HEK293 (cell line): Measurements from ENCODE around the gene P2RX1.

ENCODE experiments used
- CTCF ChIA-PET: fragments of 350-600 bp; formaldehyde crosslinking; extraction: SDS; loops from one replicate; lab custom pipeline; 2021; ENCODE audit warnings: antibody characterized with exemption; lab: Yijun Ruan, JAX
- POLR2A ChIA-PET: fragments of 300-600 bp; formaldehyde crosslinking; extraction: SDS; loops from one replicate; lab custom pipeline; 2020; ENCODE audit warnings: antibody characterized with exemption, inconsistent platforms; lab: Yijun Ruan, JAX
- H3K27ac ChIP-seq: fragments of 200-500 bp; sonication (Bioruptor generic); 2 replicates; pipeline ENCODE4 v1.5.1; 2014; ENCODE audit warnings: low read depth, low read length, control low read depth, inconsistent platforms; ENCODE audit errors: extremely low read depth
- H3K36me3 ChIP-seq, 2 experiments: fragments of 200-500 bp in 1 of 2; sonication (Bioruptor generic) in 1 of 2; 1 replicate in 1 of 2; 2 replicates in 1 of 2; pipeline ENCODE4 v1.5.1; 2014 to 2017; ENCODE audit warnings: inconsistent platforms in 2 of 2, low read length in 2 of 2; ENCODE audit not compliant: control insufficient read depth in 2 of 2, insufficient read depth in 1 of 2
- H3K4me1 ChIP-seq: fragments of 200-500 bp; sonication (Bioruptor generic); 2 replicates; pipeline ENCODE4 v1.5.1; 2014; ENCODE audit warnings: mild to moderate bottlenecking, low read length, inconsistent platforms; ENCODE audit not compliant: control insufficient read depth, insufficient read depth
- H3K4me3 ChIP-seq: 2 replicates; pipeline ENCODE4 v1.5.1; 2011; ENCODE audit warnings: low read depth, mild to moderate bottlenecking, control low read depth, low read length, moderate library complexity
- H3K9me3 ChIP-seq: fragments of 200-500 bp; sonication (Bioruptor generic); 2 replicates; pipeline ENCODE4 v1.5.1; 2014; ENCODE audit warnings: low read depth, low read length, inconsistent platforms; ENCODE audit not compliant: control insufficient read depth, insufficient read depth
- GLIS1 ChIP-seq: fragments of 450-650 bp; formaldehyde crosslinking; IDR thresholded peaks from 2 replicates; pipeline ENCODE4 v1.5.1; 2016; ENCODE audit warnings: missing biosample characterization, missing genetic modification characterization
- YY1 ChIP-seq: fragments of 450-650 bp; formaldehyde crosslinking; IDR thresholded peaks from 2 replicates; pipeline ENCODE4 v1.5.1; 2018; ENCODE audit warnings: missing biosample characterization, missing genetic modification characterization
- ZBTB8A ChIP-seq: fragments of 450-650 bp; formaldehyde crosslinking; IDR thresholded peaks from 2 replicates; pipeline ENCODE4 v1.5.1; 2016; ENCODE audit warnings: missing biosample characterization, missing genetic modification characterization
- ZEB2 ChIP-seq: fragments of 450-650 bp; formaldehyde crosslinking; IDR thresholded peaks from 2 replicates; pipeline ENCODE4 v1.5.1; 2016; ENCODE audit warnings: missing biosample characterization, missing genetic modification characterization
- ZFP37 ChIP-seq: fragments of 450-650 bp; formaldehyde crosslinking; IDR thresholded peaks from 2 replicates; pipeline ENCODE4 v1.5.1; 2016; ENCODE audit warnings: missing biosample characterization, missing genetic modification characterization
- ZNF146 ChIP-seq: fragments of 450-650 bp; formaldehyde crosslinking; IDR thresholded peaks from 2 replicates; pipeline ENCODE4 v1.5.1; 2016; ENCODE audit warnings: missing biosample characterization, missing genetic modification characterization
- ZNF155 ChIP-seq: fragments of 450-650 bp; formaldehyde crosslinking; IDR thresholded peaks from 2 replicates; pipeline ENCODE4 v1.5.1; 2016; ENCODE audit warnings: missing biosample characterization, missing genetic modification characterization
- ZNF2 ChIP-seq: fragments of 450-650 bp; formaldehyde crosslinking; IDR thresholded peaks from 2 replicates; pipeline ENCODE4 v1.5.1; 2016; ENCODE audit warnings: missing biosample characterization, missing genetic modification characterization
- ZNF354C ChIP-seq: fragments of 450-650 bp; formaldehyde crosslinking; IDR thresholded peaks from 2 replicates; pipeline ENCODE4 v1.5.1; 2016; ENCODE audit warnings: missing biosample characterization, missing genetic modification characterization, low read depth, borderline replicate concordance
- ZNF585B ChIP-seq: fragments of 450-650 bp; formaldehyde crosslinking; IDR thresholded peaks from 2 replicates; pipeline ENCODE4 v1.5.1; 2016; ENCODE audit warnings: missing biosample characterization, missing genetic modification characterization
- ZNF645 ChIP-seq: fragments of 450-650 bp; formaldehyde crosslinking; IDR thresholded peaks from 2 replicates; pipeline ENCODE4; 2016; ENCODE audit warnings: missing biosample characterization, missing genetic modification characterization
- ZNF701 ChIP-seq: fragments of 450-650 bp; formaldehyde crosslinking; IDR thresholded peaks from 2 replicates; pipeline ENCODE4 v1.5.1; 2016; ENCODE audit warnings: missing biosample characterization, missing genetic modification characterization
- TF ChIP-seq, protein P1 (sequence below): fragments of 450-650 bp; formaldehyde crosslinking; IDR thresholded peaks from 2 replicates; pipeline ENCODE4 v1.5.1; 2017; ENCODE audit warnings: missing biosample characterization, missing genetic modification characterization
- TF ChIP-seq, protein P2 (sequence below): fragments of 450-650 bp; IDR thresholded peaks from 2 replicates; pipeline ENCODE4 v1.5.1; 2018; ENCODE audit warnings: missing biosample characterization, missing genetic modification characterization

The P2RX1 gene

GRCh38 chr17:3866276-3866675 lies 50.0 kb downstream of the P2RX1 start (continued):
- TF ChIP-seq, protein P1, sequence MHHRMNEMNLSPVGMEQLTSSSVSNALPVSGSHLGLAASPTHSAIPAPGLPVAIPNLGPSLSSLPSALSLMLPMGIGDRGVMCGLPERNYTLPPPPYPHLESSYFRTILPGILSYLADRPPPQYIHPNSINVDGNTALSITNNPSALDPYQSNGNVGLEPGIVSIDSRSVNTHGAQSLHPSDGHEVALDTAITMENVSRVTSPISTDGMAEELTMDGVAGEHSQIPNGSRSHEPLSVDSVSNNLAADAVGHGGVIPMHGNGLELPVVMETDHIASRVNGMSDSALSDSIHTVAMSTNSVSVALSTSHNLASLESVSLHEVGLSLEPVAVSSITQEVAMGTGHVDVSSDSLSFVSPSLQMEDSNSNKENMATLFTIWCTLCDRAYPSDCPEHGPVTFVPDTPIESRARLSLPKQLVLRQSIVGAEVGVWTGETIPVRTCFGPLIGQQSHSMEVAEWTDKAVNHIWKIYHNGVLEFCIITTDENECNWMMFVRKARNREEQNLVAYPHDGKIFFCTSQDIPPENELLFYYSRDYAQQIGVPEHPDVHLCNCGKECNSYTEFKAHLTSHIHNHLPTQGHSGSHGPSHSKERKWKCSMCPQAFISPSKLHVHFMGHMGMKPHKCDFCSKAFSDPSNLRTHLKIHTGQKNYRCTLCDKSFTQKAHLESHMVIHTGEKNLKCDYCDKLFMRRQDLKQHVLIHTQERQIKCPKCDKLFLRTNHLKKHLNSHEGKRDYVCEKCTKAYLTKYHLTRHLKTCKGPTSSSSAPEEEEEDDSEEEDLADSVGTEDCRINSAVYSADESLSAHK (tag by site-specific recombination), result no peak
- TF ChIP-seq ZNF2 (tag by site-specific recombination), result no peak
- no peak for TF ChIP-seq ZFP37
- no peak for TF ChIP-seq ZNF701 (tag by site-specific recombination)
- no peak for TF ChIP-seq ZNF146 (tag by site-specific recombination)

- CTCF ChIA-PET, result interaction anchor here (0.7 to 4.4 kb wide), 14 partner anchors 14 to 209 kb away, joined by 3 to 68 read pairs (median 10); partner anchors contain the start of gene NCBP3
- POLR2A ChIA-PET, result no interaction called here
- Histone ChIP-seq H3K9me3 (no peaks in the 10 kb centered on the region), H3K4me3 (no peak overlapping the region), H3K4me1 (no peaks in the 10 kb centered on the region), H3K27ac (no peak overlapping the region), H3K36me3 (peaks cover 0 to 65% of the 10 kb centered on the region in 2 experiments; a peak in 2 of 3 replicates)
- TF ChIP-seq ZBTB8A (tag by site-specific recombination), result no peak
- TF ChIP-seq, protein P2, sequence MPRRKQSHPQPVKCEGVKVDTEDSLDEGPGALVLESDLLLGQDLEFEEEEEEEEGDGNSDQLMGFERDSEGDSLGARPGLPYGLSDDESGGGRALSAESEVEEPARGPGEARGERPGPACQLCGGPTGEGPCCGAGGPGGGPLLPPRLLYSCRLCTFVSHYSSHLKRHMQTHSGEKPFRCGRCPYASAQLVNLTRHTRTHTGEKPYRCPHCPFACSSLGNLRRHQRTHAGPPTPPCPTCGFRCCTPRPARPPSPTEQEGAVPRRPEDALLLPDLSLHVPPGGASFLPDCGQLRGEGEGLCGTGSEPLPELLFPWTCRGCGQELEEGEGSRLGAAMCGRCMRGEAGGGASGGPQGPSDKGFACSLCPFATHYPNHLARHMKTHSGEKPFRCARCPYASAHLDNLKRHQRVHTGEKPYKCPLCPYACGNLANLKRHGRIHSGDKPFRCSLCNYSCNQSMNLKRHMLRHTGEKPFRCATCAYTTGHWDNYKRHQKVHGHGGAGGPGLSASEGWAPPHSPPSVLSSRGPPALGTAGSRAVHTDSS, result no peak
- no peak for TF ChIP-seq ZNF585B
- no peak for TF ChIP-seq ZNF354C (tag by site-specific recombination)
- TF ChIP-seq YY1 (tag by site-specific recombination), result no peak
- no peak for TF ChIP-seq ZNF645
- TF ChIP-seq ZEB2 (tag by site-specific recombination), result no peak
- no peak for TF ChIP-seq ZNF155 (tag by site-specific recombination)
Observed at GRCh38 chr17:3865176-3865575, 51.1 kb downstream of the P2RX1 start.

GRCh38 chr17:3864534-3864933 lies 51.7 kb downstream of the P2RX1 start:
- H3K9me3 ChIP-seq, result no peaks in the 10 kb centered on the region
- ChIA-PET POLR2A (no interaction called here), CTCF (interaction anchor here (0.6 to 4.4 kb wide), 20 partner anchors 12 to 208 kb away, joined by 3 to 68 read pairs (median 8); partner anchors contain the start of gene NCBP3)
- H3K36me3 ChIP-seq, result peaks cover 0 to 64% of the 10 kb centered on the region in 2 experiments; a peak in 2 of 3 replicates
- peak; percentile 68 for TF ChIP-seq GLIS1 (tag by site-specific recombination)
- TF ChIP-seq ZNF155 (tag by site-specific recombination), result no peak
- no peak overlapping the region for H3K4me3 ChIP-seq
- H3K27ac ChIP-seq, result no peak overlapping the region
- no peaks in the 10 kb centered on the region for H3K4me1 ChIP-seq
